ENCODE measurements around the gene MORN1. TPM values are rescaled to one million over a fixed set of nuclear protein-coding genes. Genes with fewer than 3 reads are reported as not detected.

The MORN1 gene
- polyA plus RNA-seq, 1 donor (not counting 4 experiments of a cell fraction or from before 2014, with no cell fraction given), result 2.1 TPM

- Histone ChIP-seq H2AFZ (ENCODE audit: control insufficient read depth, low read length) (no peak overlapping the region), H3K4me1 (ENCODE audit: control insufficient read depth, extremely low read depth, insufficient read depth, low read length) (no peaks in the 10 kb centered on the region), H3K9ac (ENCODE audit: control insufficient read depth, extremely low read depth, insufficient read depth, low read length) (no peak overlapping the region), H3K9me1 (ENCODE audit: control insufficient read depth, extremely low read depth, insufficient read depth, low read length) (peaks cover 2% of the 10 kb centered on the region), H3K27ac (ENCODE audit: control insufficient read depth, insufficient read depth, low read length) (no peak overlapping the region), H3K4me3 (ENCODE audit: control insufficient read depth in 2 of 3, extremely low read depth in 1 of 3, insufficient read depth in 2 of 3, low read depth in 1 of 3, low read length in 3 of 3) (no peak overlapping the region), H3K79me2 (ENCODE audit: control insufficient read depth, insufficient read depth, low read length) (peaks cover 74% of the 10 kb centered on the region), H4K20me1 (ENCODE audit: control insufficient read depth, extremely low read depth, insufficient read depth, low read length) (peaks cover 12% of the 10 kb centered on the region), H3K27me3 (ENCODE audit: control insufficient read depth, extremely low read depth, insufficient read depth, low read length) (no peaks in the 10 kb centered on the region), H3K9me3 (ENCODE audit: control insufficient read depth, low read depth, low read length) (no peaks in the 10 kb centered on the region), H3K4me2 (ENCODE audit: control insufficient read depth, extremely low read depth, insufficient read depth, low read depth, low read length) (no peak overlapping the region), H3K36me3 (ENCODE audit: control insufficient read depth in 2 of 2, extremely low read depth in 1 of 2, insufficient read depth in 2 of 2, low read length in 2 of 2) (peaks cover 0 to 7% of the 10 kb centered on the region in 2 experiments)
- dilution Hi-C loops (cut with MboI; ENCODE audit: extremely low pct_ligation_motif_present, low sequenced_read_pairs), result no loop called here
- no peak for DNase-seq (ENCODE audit: low read depth, low spot score)
- FAIRE-seq, result no peak
- TF ChIP-seq, protein P1, sequence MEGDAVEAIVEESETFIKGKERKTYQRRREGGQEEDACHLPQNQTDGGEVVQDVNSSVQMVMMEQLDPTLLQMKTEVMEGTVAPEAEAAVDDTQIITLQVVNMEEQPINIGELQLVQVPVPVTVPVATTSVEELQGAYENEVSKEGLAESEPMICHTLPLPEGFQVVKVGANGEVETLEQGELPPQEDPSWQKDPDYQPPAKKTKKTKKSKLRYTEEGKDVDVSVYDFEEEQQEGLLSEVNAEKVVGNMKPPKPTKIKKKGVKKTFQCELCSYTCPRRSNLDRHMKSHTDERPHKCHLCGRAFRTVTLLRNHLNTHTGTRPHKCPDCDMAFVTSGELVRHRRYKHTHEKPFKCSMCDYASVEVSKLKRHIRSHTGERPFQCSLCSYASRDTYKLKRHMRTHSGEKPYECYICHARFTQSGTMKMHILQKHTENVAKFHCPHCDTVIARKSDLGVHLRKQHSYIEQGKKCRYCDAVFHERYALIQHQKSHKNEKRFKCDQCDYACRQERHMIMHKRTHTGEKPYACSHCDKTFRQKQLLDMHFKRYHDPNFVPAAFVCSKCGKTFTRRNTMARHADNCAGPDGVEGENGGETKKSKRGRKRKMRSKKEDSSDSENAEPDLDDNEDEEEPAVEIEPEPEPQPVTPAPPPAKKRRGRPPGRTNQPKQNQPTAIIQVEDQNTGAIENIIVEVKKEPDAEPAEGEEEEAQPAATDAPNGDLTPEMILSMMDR (optimal IDR thresholded peaks at IDR 0.05 in 1 of 3, IDR thresholded peaks at IDR 0.05 in 1 of 3, conservative IDR thresholded peaks at IDR 0.05 in 1 of 3; ENCODE audit: extremely low read depth in 1 of 3, insufficient read depth in 2 of 3, low read length in 3 of 3), result no peak
- TF ChIP-seq EZH2 (IDR thresholded peaks at IDR 0.05; ENCODE audit: low read length), result no peak
Observed at GRCh38 chr1:2286923-2287322, 104.4 kb downstream of the MORN1 start.

GRCh38 chr1:2284932-2285331, 106.4 kb downstream of the MORN1 start:
- no peak for TF ChIP-seq EZH2 (IDR thresholded peaks at IDR 0.05; ENCODE audit: low read length)
- TF ChIP-seq, protein P1 (optimal IDR thresholded peaks at IDR 0.05 in 1 of 3, IDR thresholded peaks at IDR 0.05 in 1 of 3, conservative IDR thresholded peaks at IDR 0.05 in 1 of 3; ENCODE audit: extremely low read depth in 1 of 3, insufficient read depth in 2 of 3, low read length in 3 of 3), result no peak
- Histone ChIP-seq H3K9me3 (ENCODE audit: control insufficient read depth, low read depth, low read length) (no peaks in the 10 kb centered on the region), H3K36me3 (ENCODE audit: control insufficient read depth in 2 of 2, extremely low read depth in 1 of 2, insufficient read depth in 2 of 2, low read length in 2 of 2) (peaks cover 0 to 7% of the 10 kb centered on the region in 2 experiments), H3K9ac (ENCODE audit: control insufficient read depth, extremely low read depth, insufficient read depth, low read length) (no peak overlapping the region), H3K27me3 (ENCODE audit: control insufficient read depth, extremely low read depth, insufficient read depth, low read length) (no peaks in the 10 kb centered on the region), H3K27ac (ENCODE audit: control insufficient read depth, insufficient read depth, low read length) (no peak overlapping the region), H3K9me1 (ENCODE audit: control insufficient read depth, extremely low read depth, insufficient read depth, low read length) (peaks cover 2% of the 10 kb centered on the region), H3K4me1 (ENCODE audit: control insufficient read depth, extremely low read depth, insufficient read depth, low read length) (no peaks in the 10 kb centered on the region), H3K4me3 (ENCODE audit: control insufficient read depth in 2 of 3, extremely low read depth in 1 of 3, insufficient read depth in 2 of 3, low read depth in 1 of 3, low read length in 3 of 3) (no peak overlapping the region), H3K4me2 (ENCODE audit: control insufficient read depth, extremely low read depth, insufficient read depth, low read depth, low read length) (no peak overlapping the region), H3K79me2 (ENCODE audit: control insufficient read depth, insufficient read depth, low read length) (peaks cover 56% of the 10 kb centered on the region), H2AFZ (ENCODE audit: control insufficient read depth, low read length) (no peak overlapping the region), H4K20me1 (ENCODE audit: control insufficient read depth, extremely low read depth, insufficient read depth, low read length) (peaks cover 6% of the 10 kb centered on the region)
- dilution Hi-C loops (cut with MboI; ENCODE audit: extremely low pct_ligation_motif_present, low sequenced_read_pairs), result no loop called here
- DNase-seq (ENCODE audit: low read depth, low spot score) (no peak), FAIRE-seq (no peak)
